GM08714 (cell line): ENCODE results near the gene AQP6.

Experiments
- H3K4me3 ChIP-seq: fragments of 200-500 bp; sonication (Bioruptor generic); 2 replicates; pipeline ENCODE4 v1.5.1; 2014; ENCODE audit warnings: mild to moderate bottlenecking, low read length, inconsistent platforms
- ZNF274 ChIP-seq: IDR thresholded peaks from 2 replicates; pipeline ENCODE4 v1.6.1; 2012; ENCODE audit warnings: mild to moderate bottlenecking, low read depth, low read length

The AQP6 gene

DNA sequence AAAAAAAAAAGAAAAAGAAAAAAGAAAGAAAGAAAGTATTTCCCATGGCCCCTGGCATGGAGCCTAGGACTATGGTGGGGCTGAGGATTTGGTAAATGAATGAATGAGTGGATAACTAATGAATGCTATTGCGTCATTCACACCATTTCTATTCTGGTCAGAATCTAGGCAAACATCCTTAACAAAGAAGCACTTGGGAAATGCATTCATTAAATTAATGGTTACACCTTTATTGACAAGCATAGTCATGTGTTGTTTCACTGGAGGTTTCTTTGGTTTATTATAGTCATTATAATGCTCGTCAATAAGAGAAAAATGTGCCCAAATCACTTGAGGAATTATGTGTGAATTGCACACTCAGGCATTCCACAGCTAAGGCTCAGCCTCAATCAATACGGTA is 35.8 kb upstream of the AQP6 start:
- no peak overlapping the region for H3K4me3 ChIP-seq
- TF ChIP-seq ZNF274: no peak

DNA sequence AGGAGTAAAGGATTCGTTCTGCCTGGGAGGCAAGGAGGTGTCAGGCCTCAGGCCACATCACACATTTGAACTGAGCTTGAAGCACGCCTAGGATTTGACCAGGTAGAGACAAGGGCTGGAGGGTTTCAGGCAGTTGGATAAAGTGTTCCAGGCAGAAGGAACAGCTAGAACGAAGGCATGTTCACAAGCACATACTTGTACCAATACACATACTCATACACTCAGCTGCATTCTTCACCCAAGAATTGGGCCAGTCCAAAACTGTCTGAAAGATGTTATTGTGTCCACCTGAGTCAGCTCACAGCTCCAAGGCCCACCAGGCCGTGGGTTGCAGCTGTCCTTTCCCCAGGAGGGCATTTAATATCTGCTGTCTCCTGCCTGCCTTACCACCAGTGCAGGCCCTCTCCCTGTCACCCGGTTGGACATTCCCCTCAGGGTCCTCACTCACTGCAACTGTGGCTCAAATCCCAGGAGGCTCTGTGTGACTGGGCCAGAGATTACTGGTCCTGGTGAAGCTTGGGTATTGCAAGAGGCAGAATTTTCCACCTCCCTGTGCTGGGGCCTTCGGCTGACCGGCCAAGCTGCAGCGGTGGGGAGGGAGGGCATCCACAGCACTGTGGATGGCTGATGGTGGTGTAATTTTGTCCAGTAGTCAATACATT is 35.0 kb upstream of the AQP6 start:
- no peak for TF ChIP-seq ZNF274

DNA sequence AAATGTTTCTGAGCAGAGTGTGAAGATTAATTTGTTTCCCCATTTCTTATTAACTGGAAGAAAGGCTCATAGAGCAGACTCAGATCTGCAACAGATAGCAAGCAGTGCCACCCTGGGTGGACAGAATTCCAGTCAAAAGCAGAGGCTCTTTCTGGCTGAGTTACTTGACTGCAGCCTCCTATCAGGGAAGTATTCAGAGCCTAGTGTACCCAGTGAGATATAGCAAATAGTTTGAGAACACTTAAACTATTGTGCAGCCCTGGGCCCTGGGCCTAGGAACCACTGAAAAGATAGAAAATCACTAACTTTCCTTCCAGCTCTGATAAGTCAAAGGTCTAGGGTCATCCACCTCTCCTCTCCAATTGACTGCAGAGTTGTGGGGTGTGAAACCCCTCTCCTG is 33.4 kb upstream of the AQP6 start:
- TF ChIP-seq ZNF274: no peak
- no peak overlapping the region for H3K4me3 ChIP-seq

More for the DNA sequence above, 35.0 kb upstream of the AQP6 start:
- H3K4me3 ChIP-seq: no peak overlapping the region

- no peak overlapping the region for H3K4me3 ChIP-seq
- no peak for TF ChIP-seq ZNF274
These were observed 33.0 kb upstream of the AQP6 start for GRCh38 chr12:49939707-49940106.

DNA sequence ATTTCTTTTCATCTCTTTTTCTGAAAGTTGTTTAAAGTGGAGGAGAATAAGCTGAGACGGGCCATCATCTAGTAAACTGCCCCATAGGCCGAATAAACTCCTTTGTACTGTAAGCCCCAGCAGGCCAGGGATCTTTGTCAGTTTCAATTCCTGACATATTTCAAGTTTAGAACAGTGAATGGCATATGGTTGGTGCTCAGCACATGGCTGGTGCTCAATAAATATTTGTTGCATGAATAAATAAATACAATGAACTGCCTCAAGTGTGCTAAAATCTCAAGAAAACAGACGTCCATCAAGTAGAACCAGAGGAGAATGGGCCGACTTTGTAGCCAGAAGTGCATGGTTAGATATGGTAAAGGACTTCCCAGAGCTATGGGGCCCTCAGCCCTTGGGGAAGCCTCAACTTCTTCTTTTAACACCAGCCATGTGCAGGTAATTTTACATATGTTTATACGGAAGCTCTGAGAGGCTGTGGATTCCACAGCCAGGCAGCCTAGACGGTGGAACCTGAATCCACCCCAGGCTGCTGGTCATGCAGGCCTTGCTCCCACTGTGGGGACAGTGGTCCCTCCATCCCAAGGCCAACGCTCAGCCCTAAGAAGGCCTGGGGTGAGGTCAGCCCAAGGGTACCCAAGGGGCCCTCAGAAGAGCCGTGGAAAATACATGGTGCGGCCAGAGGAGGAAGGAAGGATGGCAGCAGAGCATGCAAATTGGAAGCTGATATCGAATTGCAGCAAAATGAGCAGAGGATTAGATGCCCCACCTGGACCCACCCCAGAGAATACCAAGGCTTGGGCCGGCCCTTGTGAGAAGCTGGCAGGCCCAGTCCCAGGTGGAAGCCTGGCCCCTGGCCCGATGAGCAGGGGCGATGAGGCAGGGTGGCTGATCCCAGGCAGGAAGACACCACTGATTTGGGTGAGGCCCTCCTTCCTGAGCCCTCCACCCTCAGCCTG is 30.9 kb upstream of the AQP6 start:
- no peak for TF ChIP-seq ZNF274
- no peak overlapping the region for H3K4me3 ChIP-seq

- H3K4me3 ChIP-seq: no peak overlapping the region
- no peak for TF ChIP-seq ZNF274
These were observed 30.2 kb upstream of the AQP6 start for GRCh38 chr12:49942512-49942893.

DNA sequence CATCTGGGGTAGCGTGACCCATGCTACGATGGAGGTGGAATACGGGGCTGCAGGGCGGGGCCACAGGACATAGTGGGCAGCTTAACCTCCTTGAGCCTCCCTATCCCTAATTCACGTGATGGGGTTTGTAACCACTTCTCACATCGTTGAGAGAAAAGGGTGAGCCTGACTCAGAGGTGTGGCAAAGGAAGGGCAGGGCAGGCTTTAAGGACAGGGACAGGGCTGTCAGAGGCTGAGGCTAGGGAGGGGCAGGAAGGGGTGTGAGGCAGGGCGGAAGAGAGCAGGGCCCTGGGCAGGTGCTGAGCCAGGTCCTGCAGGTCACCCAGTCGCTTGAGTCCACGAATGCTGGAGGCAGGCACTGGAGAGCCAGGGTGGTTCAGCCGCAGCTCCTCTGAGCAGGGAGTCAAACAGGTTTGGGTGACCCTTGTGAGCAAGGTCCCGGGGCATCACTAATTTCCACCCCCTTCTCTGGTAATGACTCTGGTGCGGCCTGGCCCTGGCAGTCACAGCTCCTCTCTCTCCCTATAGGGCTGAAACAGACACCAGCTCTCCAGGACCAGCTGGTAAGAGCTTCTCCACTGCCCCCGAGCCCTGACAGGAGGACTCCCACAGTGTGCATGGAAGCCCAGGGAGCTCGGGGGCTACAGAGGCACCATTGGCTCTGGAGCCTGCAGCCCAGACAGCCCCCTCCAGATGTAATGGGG is 29.7 kb upstream of the AQP6 start:
- TF ChIP-seq ZNF274: no peak

DNA sequence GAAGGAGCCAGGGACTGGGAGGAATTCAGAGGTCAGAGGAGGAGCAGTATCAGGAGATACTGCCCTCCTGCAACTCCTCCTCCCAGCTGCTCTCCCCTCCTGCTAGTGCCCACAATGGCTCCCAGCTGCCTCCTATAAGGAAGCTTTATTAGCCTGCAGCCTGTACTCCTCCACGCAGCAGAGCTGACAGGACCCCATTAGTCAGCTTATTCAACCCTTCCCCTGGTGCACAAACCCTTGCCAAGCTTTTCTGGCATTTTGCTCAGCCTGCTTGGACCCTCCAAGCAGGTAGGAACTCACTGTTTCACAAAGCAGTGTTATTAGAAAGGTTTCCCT is 29.2 kb upstream of the AQP6 start:
- TF ChIP-seq ZNF274: no peak
- H3K4me3 ChIP-seq: no peak overlapping the region

More for the DNA sequence above, 29.7 kb upstream of the AQP6 start:
- no peak overlapping the region for H3K4me3 ChIP-seq

DNA sequence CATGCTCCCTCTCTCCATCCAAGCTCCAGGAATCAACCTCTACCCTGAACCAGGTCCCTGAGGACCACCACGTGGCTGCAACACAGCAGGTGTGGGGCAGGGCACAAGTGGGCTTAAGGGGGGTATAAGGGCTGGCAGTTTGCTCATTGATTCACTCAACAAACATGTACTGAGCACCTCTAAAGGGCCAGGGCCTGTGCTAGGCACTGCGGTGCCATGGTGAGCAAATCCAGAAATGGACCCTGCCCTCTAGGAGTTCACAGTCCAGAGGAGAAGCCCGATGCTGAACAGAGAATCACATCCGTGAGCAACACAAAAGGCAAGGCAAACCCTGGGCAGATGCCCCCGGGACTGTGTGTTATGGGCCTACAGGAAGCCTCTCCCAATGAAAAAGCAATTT is 28.7 kb upstream of the AQP6 start:
- TF ChIP-seq ZNF274: no peak
- H3K4me3 ChIP-seq: no peak overlapping the region

- H3K4me3 ChIP-seq: no peak overlapping the region
- TF ChIP-seq ZNF274: no peak
These were observed 28.0 kb upstream of the AQP6 start for GRCh38 chr12:49944718-49945117.

DNA sequence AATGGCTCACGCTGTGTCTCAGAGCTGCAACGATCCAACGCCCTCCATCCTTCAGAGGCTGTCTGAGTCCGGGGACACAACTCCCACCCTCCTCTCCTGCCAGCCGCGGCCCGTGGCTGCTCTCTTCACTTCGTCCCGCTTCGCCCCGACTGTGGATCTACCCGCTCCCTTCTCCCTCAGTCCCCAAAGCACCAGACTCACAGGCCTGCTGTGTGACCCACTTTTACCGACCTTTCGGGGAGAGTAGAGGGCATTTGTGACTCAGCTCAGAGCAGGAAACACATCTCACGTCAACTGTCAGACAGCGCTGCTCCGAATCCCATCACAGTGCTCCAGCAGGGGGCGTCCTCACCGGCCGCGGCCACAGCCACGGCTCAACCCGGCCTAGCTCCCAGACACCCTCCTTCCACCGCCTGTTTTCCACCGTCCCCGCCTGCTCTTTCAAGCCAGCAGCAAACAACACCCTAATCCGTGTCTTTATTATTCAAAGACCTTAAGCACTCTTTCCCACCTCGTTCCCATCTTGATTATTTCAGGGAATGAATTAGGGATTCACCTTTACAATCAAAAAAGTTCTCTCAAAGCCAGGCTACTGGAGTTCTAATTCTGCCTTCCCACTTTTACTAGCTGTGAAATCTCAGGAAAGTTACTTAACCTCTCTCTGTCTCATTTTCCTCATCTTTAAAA is 27.2 kb upstream of the AQP6 start:
- no peak overlapping the region for H3K4me3 ChIP-seq
- no peak for TF ChIP-seq ZNF274

DNA sequence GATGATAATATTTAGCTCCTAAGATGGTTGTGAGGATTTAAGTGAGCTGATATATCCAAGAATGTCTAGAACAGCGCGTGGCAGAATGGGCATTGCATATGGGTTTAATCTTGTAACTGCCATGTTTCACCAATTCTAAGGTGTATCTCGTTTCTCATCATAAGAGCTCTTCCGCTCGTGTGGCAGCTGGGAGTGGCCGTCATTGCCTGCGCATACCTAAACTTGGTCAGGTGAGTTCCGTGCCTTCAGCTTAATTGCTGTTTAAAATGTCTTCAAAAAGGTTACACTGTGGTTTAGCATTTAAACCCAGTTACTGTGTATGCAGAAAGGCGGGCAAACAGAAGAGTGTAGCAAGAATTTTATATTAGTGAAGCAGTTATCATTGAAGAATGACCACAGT is 26.7 kb upstream of the AQP6 start:
- H3K4me3 ChIP-seq: no peak overlapping the region
- TF ChIP-seq ZNF274: no peak

GRCh38 chr12:49946497-49946896 is 26.2 kb upstream of the AQP6 start:
- no peak for TF ChIP-seq ZNF274
- H3K4me3 ChIP-seq: no peak overlapping the region

DNA sequence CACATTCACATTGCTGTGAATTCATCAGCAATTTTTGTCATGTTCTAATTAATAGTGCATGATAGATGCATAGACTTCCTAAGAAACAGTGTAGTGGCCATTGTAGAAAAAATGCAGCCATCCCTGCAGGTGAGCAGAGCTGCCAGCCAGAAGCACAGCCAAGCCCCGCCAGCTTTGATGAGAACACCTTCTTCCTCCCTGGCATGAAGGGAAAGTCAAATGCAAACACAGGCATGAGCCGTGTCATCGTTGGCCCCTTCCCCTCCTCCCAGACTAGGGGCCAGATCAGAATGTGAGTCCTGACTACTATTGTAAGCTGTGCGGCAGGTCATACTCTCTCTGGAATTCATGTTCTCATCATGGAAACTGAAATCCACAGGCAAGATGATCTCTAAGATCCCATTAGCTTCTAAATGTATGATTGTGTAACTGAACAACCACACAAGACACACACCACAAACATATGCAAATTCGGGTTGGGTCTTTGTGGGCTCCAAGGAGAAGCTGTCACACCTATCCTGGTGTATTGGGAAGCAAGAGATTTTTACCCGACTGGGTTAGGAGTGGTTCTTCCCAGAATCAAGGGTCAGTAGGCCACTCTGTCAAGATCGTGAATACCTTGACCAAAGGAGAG is 25.0 kb upstream of the AQP6 start:
- H3K4me3 ChIP-seq: no peak overlapping the region
- TF ChIP-seq ZNF274: no peak
